HepG2 (cell line): ENCODE data around the gene LLGL2. TPM values are rescaled to one million over a fixed set of nuclear protein-coding genes. Genes with fewer than 3 reads are reported as not detected.

Experiments used
- ARHGAP35 ChIP-seq: sonication (generic); formaldehyde crosslinking; IDR thresholded peaks from 2 replicates; pipeline ENCODE4 v1.9.0; 2022; ENCODE audit warnings: mild to moderate bottlenecking, inconsistent platforms, moderate library complexity, missing genetic modification reagents, borderline replicate concordance
- CREM ChIP-seq, 2 experiments: sonication (generic) in 1 of 2; formaldehyde crosslinking in 1 of 2; IDR thresholded peaks; 2 replicates each; pipeline versions ENCODE4 v1.4.0 to v1.6.1; 2016 to 2020; ENCODE audit warnings: antibody characterized with exemption in 1 of 2, mild to moderate bottlenecking in 1 of 2, missing genetic modification reagents in 1 of 2
- GZF1 ChIP-seq: sonication (generic); formaldehyde crosslinking; IDR thresholded peaks from 2 replicates; pipeline ENCODE4 v1.5.1; 2020; ENCODE audit warnings: mild to moderate bottlenecking, missing genetic modification reagents
- KMT2A ChIP-seq: sonication (generic); formaldehyde crosslinking; IDR thresholded peaks from 2 replicates; pipeline ENCODE4 v1.4.0; 2020; ENCODE audit warnings: missing genetic modification reagents
- POLR2G ChIP-seq: fragments of 200-400 bp; formaldehyde crosslinking; IDR thresholded peaks from 2 replicates; pipeline ENCODE4 v1.6.1; 2018; ENCODE audit warnings: mild to moderate bottlenecking, low read depth, low read length, moderate library complexity
- PPARG ChIP-seq: conservative IDR thresholded peaks from 2 replicates; pipeline ENCODE4 v1.6.1; 2016; ENCODE audit warnings: missing biosample characterization, missing genetic modification reagents
- RARG ChIP-seq: sonication (generic); formaldehyde crosslinking; IDR thresholded peaks from 2 replicates; pipeline ENCODE4 v1.4.0; 2020; ENCODE audit warnings: low read depth, mild to moderate bottlenecking, missing genetic modification reagents
- TRIM24 ChIP-seq: sonication (generic); formaldehyde crosslinking; IDR thresholded peaks from 2 replicates; pipeline ENCODE4 v1.8.0; 2022; ENCODE audit warnings: mild to moderate bottlenecking, missing genetic modification reagents
- ZBTB1 ChIP-seq: sonication (generic); formaldehyde crosslinking; IDR thresholded peaks from 2 replicates; pipeline ENCODE4 v1.4.0; 2020; ENCODE audit warnings: missing genetic modification reagents, borderline replicate concordance
- ZBTB25 ChIP-seq: IDR thresholded peaks from 2 replicates; pipeline ENCODE4 v1.6.1; 2018; ENCODE audit warnings: missing genetic modification reagents
- ZFAT ChIP-seq: sonication (generic); formaldehyde crosslinking; conservative IDR thresholded peaks from 2 replicates; pipeline ENCODE4 v1.8.1; 2023; ENCODE audit warnings: missing genetic modification reagents, inconsistent platforms
- ZFP1 ChIP-seq: IDR thresholded peaks from 2 replicates; pipeline ENCODE4 v1.6.1; 2016
- ZNF737 ChIP-seq: sonication (generic); formaldehyde crosslinking; IDR thresholded peaks from 2 replicates; pipeline ENCODE4 v1.5.0; 2020; ENCODE audit warnings: missing genetic modification reagents, mild to moderate bottlenecking, borderline replicate concordance
- ZSCAN25 ChIP-seq: sonication (generic); formaldehyde crosslinking; IDR thresholded peaks from 2 replicates; pipeline ENCODE4 v1.8.0; 2022; ENCODE audit warnings: mild to moderate bottlenecking, missing genetic modification reagents
- polyA plus RNA-seq, 8 experiments: library from polyadenylated mRNA; depleted of rRNA in 3 of 8; stranded (reverse) in 7 of 8; unstranded in 1 of 8; fragments of >200 nt; fragmentation: Illumina TruSeq in 4 of 8; extraction: Trizol in 4 of 8; gene quantifications; 2 replicates each; pipeline versions ENCODE4 v1.2.1 to v1.2.3, GENCODE V29; 2011 to 2016; ENCODE audit warnings: low read depth in 4 of 8, missing spikeins in 1 of 8, mixed read lengths in 1 of 8; ENCODE audit not compliant: insufficient read depth in 1 of 8
- total RNA-seq, 5 experiments: library from RNA; depleted of rRNA; stranded (reverse); fragments of >200 nt; fragmentation: Illumina TruSeq; extraction: Trizol; gene quantifications; 2 replicates each; pipeline ENCODE4 v1.2.3, GENCODE V29; 2016; ENCODE audit warnings: low read depth in 1 of 5
- TF ChIP-seq, protein P1 (sequence below): sonication (generic); formaldehyde crosslinking; IDR thresholded peaks from one replicate; pipeline ENCODE4 v1.5.1; 2020; ENCODE audit warnings: mild to moderate bottlenecking, missing genetic modification reagents; ENCODE audit errors: not compliant biosample characterization
- TF ChIP-seq, protein P2 (sequence below): sonication (generic); formaldehyde crosslinking; IDR thresholded peaks from 2 replicates; pipeline ENCODE4 v1.5.0; 2020; ENCODE audit warnings: missing genetic modification reagents

Gene LLGL2
- total and polyA plus RNA-seq, 2 of the 13 experiments (the other 11 are each of a cell fraction or from before 2014, with no cell fraction given) = 83.0 to 86.7 TPM

- TF ChIP-seq ZBTB25 = no peak
- TF ChIP-seq GZF1 = peak; percentile 92
- no peak; the same call in 1 of the 2 replicates for TF ChIP-seq PPARG
- no peak for TF ChIP-seq CREM (IDR thresholded peaks at IDR 0.05)
- TF ChIP-seq CREM (CRISPR knock-in tag; IDR thresholded peaks at IDR 0.05) = peak; percentile 39; the same call in 1 of the 2 replicates
- TF ChIP-seq RARG (CRISPR knock-in tag) = peak; percentile 87; the same call in 1 of the 2 replicates
- TF ChIP-seq ARHGAP35 (CRISPR knock-in tag) = peak; percentile 89
- TF ChIP-seq ZSCAN25 = peak; percentile 89
- TF ChIP-seq ZNF737 (CRISPR knock-in tag) = peak; percentile 79; the same call in 1 of the 2 replicates
- TF ChIP-seq, protein P1, sequence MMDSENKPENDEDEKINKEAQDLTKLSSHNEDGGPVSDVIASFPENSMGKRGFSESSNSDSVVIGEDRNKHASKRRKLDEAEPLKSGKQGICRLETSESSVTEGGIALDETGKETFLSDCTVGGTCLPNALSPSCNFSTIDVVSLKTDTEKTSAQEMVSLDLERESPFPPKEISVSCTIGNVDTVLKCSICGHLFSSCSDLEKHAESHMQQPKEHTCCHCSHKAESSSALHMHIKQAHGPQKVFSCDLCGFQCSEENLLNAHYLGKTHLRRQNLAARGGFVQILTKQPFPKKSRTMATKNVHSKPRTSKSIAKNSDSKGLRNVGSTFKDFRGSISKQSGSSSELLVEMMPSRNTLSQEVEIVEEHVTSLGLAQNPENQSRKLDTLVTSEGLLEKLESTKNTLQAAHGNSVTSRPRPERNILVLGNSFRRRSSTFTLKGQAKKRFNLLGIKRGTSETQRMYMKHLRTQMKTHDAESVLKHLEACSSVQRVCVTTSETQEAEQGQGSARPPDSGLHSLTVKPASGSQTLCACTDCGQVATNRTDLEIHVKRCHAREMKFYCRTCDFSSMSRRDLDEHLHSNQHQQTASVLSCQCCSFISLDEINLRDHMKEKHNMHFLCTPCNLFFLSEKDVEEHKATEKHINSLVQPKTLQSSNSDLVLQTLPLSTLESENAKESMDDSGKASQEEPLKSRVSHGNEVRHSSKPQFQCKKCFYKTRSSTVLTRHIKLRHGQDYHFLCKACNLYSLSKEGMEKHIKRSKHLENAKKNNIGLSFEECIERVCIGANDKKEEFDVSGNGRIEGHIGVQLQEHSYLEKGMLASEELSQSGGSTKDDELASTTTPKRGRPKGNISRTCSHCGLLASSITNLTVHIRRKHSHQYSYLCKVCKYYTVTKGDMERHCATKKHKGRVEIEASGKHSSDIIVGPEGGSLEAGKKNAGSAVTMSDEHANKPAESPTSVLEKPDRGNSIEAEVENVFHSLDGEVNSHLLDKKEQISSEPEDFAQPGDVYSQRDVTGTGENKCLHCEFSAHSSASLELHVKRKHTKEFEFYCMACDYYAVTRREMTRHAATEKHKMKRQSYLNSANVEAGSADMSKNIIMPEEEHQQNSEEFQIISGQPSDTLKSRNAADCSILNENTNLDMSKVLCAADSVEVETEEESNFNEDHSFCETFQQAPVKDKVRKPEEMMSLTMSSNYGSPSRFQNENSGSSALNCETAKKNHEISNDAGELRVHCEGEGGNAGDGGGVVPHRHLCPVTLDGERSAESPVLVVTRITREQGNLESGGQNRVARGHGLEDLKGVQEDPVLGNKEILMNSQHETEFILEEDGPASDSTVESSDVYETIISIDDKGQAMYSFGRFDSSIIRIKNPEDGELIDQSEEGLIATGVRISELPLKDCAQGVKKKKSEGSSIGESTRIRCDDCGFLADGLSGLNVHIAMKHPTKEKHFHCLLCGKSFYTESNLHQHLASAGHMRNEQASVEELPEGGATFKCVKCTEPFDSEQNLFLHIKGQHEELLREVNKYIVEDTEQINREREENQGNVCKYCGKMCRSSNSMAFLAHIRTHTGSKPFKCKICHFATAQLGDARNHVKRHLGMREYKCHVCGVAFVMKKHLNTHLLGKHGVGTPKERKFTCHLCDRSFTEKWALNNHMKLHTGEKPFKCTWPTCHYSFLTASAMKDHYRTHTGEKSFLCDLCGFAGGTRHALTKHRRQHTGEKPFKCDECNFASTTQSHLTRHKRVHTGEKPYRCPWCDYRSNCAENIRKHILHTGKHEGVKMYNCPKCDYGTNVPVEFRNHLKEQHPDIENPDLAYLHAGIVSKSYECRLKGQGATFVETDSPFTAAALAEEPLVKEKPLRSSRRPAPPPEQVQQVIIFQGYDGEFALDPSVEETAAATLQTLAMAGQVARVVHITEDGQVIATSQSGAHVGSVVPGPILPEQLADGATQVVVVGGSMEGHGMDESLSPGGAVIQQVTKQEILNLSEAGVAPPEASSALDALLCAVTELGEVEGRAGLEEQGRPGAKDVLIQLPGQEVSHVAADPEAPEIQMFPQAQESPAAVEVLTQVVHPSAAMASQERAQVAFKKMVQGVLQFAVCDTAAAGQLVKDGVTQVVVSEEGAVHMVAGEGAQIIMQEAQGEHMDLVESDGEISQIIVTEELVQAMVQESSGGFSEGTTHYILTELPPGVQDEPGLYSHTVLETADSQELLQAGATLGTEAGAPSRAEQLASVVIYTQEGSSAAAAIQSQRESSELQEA (CRISPR knock-in tag) = peak; percentile 99
- peak; percentile 76; the same call in 1 of the 2 replicates for TF ChIP-seq ZBTB1 (CRISPR knock-in tag)
- 0 out of 2 replicates have a peak, but pooled peaks have one; percentile 47 for TF ChIP-seq ZFP1 (CRISPR knock-in tag)
- TF ChIP-seq KMT2A (CRISPR knock-in tag) = 0 out of 2 replicates have a peak, but pooled peaks have one; percentile 18
- no peak for TF ChIP-seq TRIM24
- TF ChIP-seq POLR2G = no peak
- TF ChIP-seq ZFAT (CRISPR knock-in tag) = no peak
- TF ChIP-seq, protein P2, sequence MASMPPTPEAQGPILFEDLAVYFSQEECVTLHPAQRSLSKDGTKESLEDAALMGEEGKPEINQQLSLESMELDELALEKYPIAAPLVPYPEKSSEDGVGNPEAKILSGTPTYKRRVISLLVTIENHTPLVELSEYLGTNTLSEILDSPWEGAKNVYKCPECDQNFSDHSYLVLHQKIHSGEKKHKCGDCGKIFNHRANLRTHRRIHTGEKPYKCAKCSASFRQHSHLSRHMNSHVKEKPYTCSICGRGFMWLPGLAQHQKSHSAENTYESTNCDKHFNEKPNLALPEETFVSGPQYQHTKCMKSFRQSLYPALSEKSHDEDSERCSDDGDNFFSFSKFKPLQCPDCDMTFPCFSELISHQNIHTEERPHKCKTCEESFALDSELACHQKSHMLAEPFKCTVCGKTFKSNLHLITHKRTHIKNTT = no peak
Measured at GRCh38 chr17:75515496-75516254, 9.8 kb upstream of the LLGL2 start, which contains the start of gene CASKIN2 (continued).
